ES-I3 (cell line): ENCODE measurements around the gene CDC40.
"Not testable (repeated sequence)": the region's sequence is repeated elsewhere in the genome, so short reads cannot be mapped to it uniquely, and the experiment has no call there.

ENCODE experiments used
- H3K36me3 ChIP-seq: 2 replicates; pipeline ENCODE4 v1.6.1; 2013; ENCODE audit warnings: mild to moderate bottlenecking, low read length, control low read depth, moderate library complexity; ENCODE audit not compliant: insufficient read depth
- H3K4me1 ChIP-seq: 2 replicates; pipeline ENCODE4 v1.6.1; 2013; ENCODE audit warnings: mild to moderate bottlenecking, control low read depth, low read length; ENCODE audit not compliant: insufficient read depth
- H3K9ac ChIP-seq: 2 replicates; pipeline ENCODE4 v1.6.1; 2013; ENCODE audit warnings: low read depth, mild to moderate bottlenecking, low read length, moderate library complexity
- H3K9me3 ChIP-seq: 2 replicates; pipeline ENCODE4 v1.6.1; 2013; ENCODE audit warnings: mild to moderate bottlenecking, low read length, moderate library complexity; ENCODE audit not compliant: control insufficient read depth, insufficient read depth

Gene CDC40

GRCh38 chr6:110270165-110270564 is 89.9 kb downstream of the CDC40 start:
- Histone ChIP-seq H3K4me1 (peaks cover 9% of the 10 kb centered on the region), H3K9me3 (no peaks in the 10 kb centered on the region; the same call in 1 of the 2 replicates), H3K9ac (peak overlapping the region; percentile 22), H3K36me3 (no peaks in the 10 kb centered on the region)

- Histone ChIP-seq H3K9ac (no peak overlapping the region), H3K4me1 (peaks cover 9% of the 10 kb centered on the region), H3K36me3 (no peaks in the 10 kb centered on the region), H3K9me3 (no peaks in the 10 kb centered on the region; the same call in 1 of the 2 replicates)
Observed at GRCh38 chr6:110271732-110272022, 91.5 kb downstream of the CDC40 start.

- H3K4me1 ChIP-seq, H3K36me3 ChIP-seq, H3K9ac ChIP-seq, H3K9me3 ChIP-seq: not testable (repeated sequence)
Observed at GRCh38 chr6:110272781-110273180, 92.6 kb downstream of the CDC40 start.

- Histone ChIP-seq H3K4me1 (no peaks in the 10 kb centered on the region), H3K9ac (no peak overlapping the region), H3K9me3 (peaks cover 3% of the 10 kb centered on the region; the same call in 1 of the 2 replicates), H3K36me3 (no peaks in the 10 kb centered on the region)
Observed at GRCh38 chr6:110277100-110277665, 97.0 kb downstream of the CDC40 start.
